ENCODE measurements around the gene FARSA. TPM values are rescaled to one million over a fixed set of nuclear protein-coding genes. Genes with fewer than 3 reads are reported as not detected.

FARSA gene
- total and polyA plus RNA-seq, 5 donors from 2014 or later, result 28.9 to 74.0 (median 61.3) TPM

GRCh38 chr19:12913011-12913561 lies 20.4 kb downstream of the FARSA start:
- H3K27me3 Mint-ChIP-seq, result no peaks in the 10 kb centered on the region
- H3K27me3 ChIP-seq (ENCODE audit: control insufficient read depth, insufficient read depth, low read length), result no peaks in the 10 kb centered on the region
- DNase-seq, result no peak
- no peaks in the 10 kb centered on the region for H3K9me3 ChIP-seq (ENCODE audit: control insufficient read depth in 2 of 2, low read length in 2 of 2)
- no peak overlapping the region for H3K27ac ChIP-seq (ENCODE audit: insufficient read depth, low read length, poor library complexity, severe bottlenecking)
- peaks cover 4 to 23% (median 7%) of the 10 kb centered on the region in 4 donors for H3K4me1 Mint-ChIP-seq
- no peaks in the 10 kb centered on the region for H3K9me3 Mint-ChIP-seq
- H3K4me1 ChIP-seq (ENCODE audit: control insufficient read depth, insufficient read depth, low read length, poor library complexity, severe bottlenecking), result peaks cover 14% of the 10 kb centered on the region
- H3K36me3 ChIP-seq (ENCODE audit: control insufficient read depth, insufficient read depth, low read length), result no peaks in the 10 kb centered on the region
- ATAC-seq (ENCODE audit: low read depth in 2 of 2), result no peak
- H3K4me3 Mint-ChIP-seq, result no peak overlapping the region
- H3K4me3 ChIP-seq (ENCODE audit: low read depth, low read length), result no peak overlapping the region
- H3K36me3 Mint-ChIP-seq, result no peaks in the 10 kb centered on the region
- peak overlapping the region in 2 of 3 donors; percentile 14 to 75 for H3K27ac Mint-ChIP-seq

GRCh38 chr19:12912571-12912970 lies 20.9 kb downstream of the FARSA start:
- peak overlapping the region in 1 of 3 donors; percentile 14 for H3K27ac Mint-ChIP-seq
- Histone ChIP-seq H3K27me3 (ENCODE audit: control insufficient read depth, insufficient read depth, low read length) (no peaks in the 10 kb centered on the region), H3K9me3 (ENCODE audit: control insufficient read depth in 2 of 2, low read length in 2 of 2) (no peaks in the 10 kb centered on the region), H3K4me1 (ENCODE audit: control insufficient read depth, insufficient read depth, low read length, poor library complexity, severe bottlenecking) (peaks cover 14% of the 10 kb centered on the region), H3K27ac (ENCODE audit: insufficient read depth, low read length, poor library complexity, severe bottlenecking) (no peak overlapping the region), H3K36me3 (ENCODE audit: control insufficient read depth, insufficient read depth, low read length) (no peaks in the 10 kb centered on the region), H3K4me3 (ENCODE audit: low read depth, low read length) (no peak overlapping the region)
- H3K4me3 Mint-ChIP-seq, result peak overlapping the region in 1 of 4 donors; percentile 22
- ATAC-seq (ENCODE audit: low read depth in 2 of 2) (no peak), DNase-seq (no peak)
- no peaks in the 10 kb centered on the region for H3K9me3 Mint-ChIP-seq
- H3K27me3 Mint-ChIP-seq, result no peaks in the 10 kb centered on the region
- no peaks in the 10 kb centered on the region for H3K36me3 Mint-ChIP-seq
- peaks cover 4 to 23% (median 7%) of the 10 kb centered on the region in 4 donors for H3K4me1 Mint-ChIP-seq

- no peak for ATAC-seq (ENCODE audit: low read depth in 2 of 2)
- no peak overlapping the region for H3K27ac ChIP-seq (ENCODE audit: insufficient read depth, low read length, poor library complexity, severe bottlenecking)
These were observed 26.3 kb downstream of the FARSA start for GRCh38 chr19:12907166-12907565.

GRCh38 chr19:12899891-12900518 lies 33.5 kb downstream of the FARSA start:
- ATAC-seq (ENCODE audit: low read depth in 2 of 2), result no peak
- H3K36me3 ChIP-seq (ENCODE audit: control insufficient read depth, insufficient read depth, low read length), result peaks cover 23% of the 10 kb centered on the region
- H3K36me3 Mint-ChIP-seq, result peaks cover under 1% of the 10 kb centered on the region
- no peak overlapping the region for H3K4me3 Mint-ChIP-seq
- H3K4me3 ChIP-seq (ENCODE audit: low read depth, low read length), result no peak overlapping the region
- H3K27me3 Mint-ChIP-seq, result no peaks in the 10 kb centered on the region
- no peak overlapping the region for H3K27ac ChIP-seq (ENCODE audit: insufficient read depth, low read length, poor library complexity, severe bottlenecking)
- no peaks in the 10 kb centered on the region for H3K4me1 ChIP-seq (ENCODE audit: control insufficient read depth, insufficient read depth, low read length, poor library complexity, severe bottlenecking)
- no peaks in the 10 kb centered on the region for H3K9me3 ChIP-seq (ENCODE audit: control insufficient read depth in 2 of 2, low read length in 2 of 2)
- H3K27me3 ChIP-seq (ENCODE audit: control insufficient read depth, insufficient read depth, low read length), result no peaks in the 10 kb centered on the region
- DNase-seq, result no peak
- H3K4me1 Mint-ChIP-seq, result peaks cover 0 to 1% (median 0%) of the 10 kb centered on the region in 4 donors
- peak overlapping the region in 1 of 3 donors; percentile 14 for H3K27ac Mint-ChIP-seq
- peaks cover 0 to 2% (median 0%) of the 10 kb centered on the region in 7 donors for H3K9me3 Mint-ChIP-seq

More at GRCh38 chr19:12907166-12907565, 26.3 kb downstream of the FARSA start:
- Histone ChIP-seq H3K27me3 (ENCODE audit: control insufficient read depth, insufficient read depth, low read length) (no peaks in the 10 kb centered on the region), H3K36me3 (ENCODE audit: control insufficient read depth, insufficient read depth, low read length) (no peaks in the 10 kb centered on the region), H3K9me3 (ENCODE audit: control insufficient read depth in 2 of 2, low read length in 2 of 2) (no peaks in the 10 kb centered on the region), H3K4me1 (ENCODE audit: control insufficient read depth, insufficient read depth, low read length, poor library complexity, severe bottlenecking) (no peaks in the 10 kb centered on the region), H3K4me3 (ENCODE audit: low read depth, low read length) (no peak overlapping the region)
- Mint-ChIP-seq H3K27me3 (no peaks in the 10 kb centered on the region), H3K4me1 (peaks cover 0 to 4% (median 2%) of the 10 kb centered on the region in 4 donors), H3K27ac (no peak overlapping the region), H3K36me3 (no peaks in the 10 kb centered on the region), H3K9me3 (no peaks in the 10 kb centered on the region), H3K4me3 (no peak overlapping the region)
- no peak for DNase-seq

- Mint-ChIP-seq H3K4me1 (peaks cover 0 to 15% (median 5%) of the 10 kb centered on the region in 4 donors), H3K27ac (no peak overlapping the region), H3K9me3 (peaks cover 0 to 2% (median 0%) of the 10 kb centered on the region in 7 donors), H3K36me3 (peaks cover 15% of the 10 kb centered on the region), H3K27me3 (no peaks in the 10 kb centered on the region), H3K4me3 (no peak overlapping the region)
- Histone ChIP-seq H3K4me3 (ENCODE audit: low read depth, low read length) (no peak overlapping the region), H3K4me1 (ENCODE audit: control insufficient read depth, insufficient read depth, low read length, poor library complexity, severe bottlenecking) (peaks cover 9% of the 10 kb centered on the region), H3K36me3 (ENCODE audit: control insufficient read depth, insufficient read depth, low read length) (peaks cover 37% of the 10 kb centered on the region), H3K27ac (ENCODE audit: insufficient read depth, low read length, poor library complexity, severe bottlenecking) (no peak overlapping the region), H3K27me3 (ENCODE audit: control insufficient read depth, insufficient read depth, low read length) (no peaks in the 10 kb centered on the region), H3K9me3 (ENCODE audit: control insufficient read depth in 2 of 2, low read length in 2 of 2) (no peaks in the 10 kb centered on the region)
- DNase-seq (no peak), ATAC-seq (ENCODE audit: low read depth in 2 of 2) (no peak)
These were observed 37.1 kb downstream of the FARSA start for GRCh38 chr19:12896460-12896859.

- H3K9me3 Mint-ChIP-seq, result no peaks in the 10 kb centered on the region
- H3K27me3 ChIP-seq (ENCODE audit: control insufficient read depth, insufficient read depth, low read length), result no peaks in the 10 kb centered on the region
- no peak for ATAC-seq (ENCODE audit: low read depth in 2 of 2)
- H3K27me3 Mint-ChIP-seq, result peaks cover 4% of the 10 kb centered on the region
- H3K4me3 ChIP-seq (ENCODE audit: low read depth, low read length), result no peak overlapping the region
- H3K4me1 Mint-ChIP-seq, result peaks cover 8 to 30% (median 18%) of the 10 kb centered on the region in 4 donors
- peaks cover 19% of the 10 kb centered on the region for H3K36me3 Mint-ChIP-seq
- H3K27ac Mint-ChIP-seq, result peak overlapping the region in 1 of 3 donors; percentile 42
- peaks cover 20% of the 10 kb centered on the region for H3K4me1 ChIP-seq (ENCODE audit: control insufficient read depth, insufficient read depth, low read length, poor library complexity, severe bottlenecking)
- H3K36me3 ChIP-seq (ENCODE audit: control insufficient read depth, insufficient read depth, low read length), result peaks cover 30% of the 10 kb centered on the region
- DNase-seq, result no peak
- peak overlapping the region in 3 of 4 donors; percentile 62 to 89 (median 70) for H3K4me3 Mint-ChIP-seq
- no peaks in the 10 kb centered on the region for H3K9me3 ChIP-seq (ENCODE audit: control insufficient read depth in 2 of 2, low read length in 2 of 2)
- H3K27ac ChIP-seq (ENCODE audit: insufficient read depth, low read length, poor library complexity, severe bottlenecking), result no peak overlapping the region
These were observed 39.9 kb downstream of the FARSA start for GRCh38 chr19:12893582-12893981.

- Histone ChIP-seq H3K27ac (ENCODE audit: insufficient read depth, low read length, poor library complexity, severe bottlenecking) (peak overlapping the region; percentile 77), H3K36me3 (ENCODE audit: control insufficient read depth, insufficient read depth, low read length) (peaks cover 18% of the 10 kb centered on the region), H3K9me3 (ENCODE audit: control insufficient read depth in 2 of 2, low read length in 2 of 2) (no peaks in the 10 kb centered on the region), H3K4me1 (ENCODE audit: control insufficient read depth, insufficient read depth, low read length, poor library complexity, severe bottlenecking) (peaks cover 20% of the 10 kb centered on the region), H3K27me3 (ENCODE audit: control insufficient read depth, insufficient read depth, low read length) (no peaks in the 10 kb centered on the region), H3K4me3 (ENCODE audit: low read depth, low read length) (peak overlapping the region; percentile 83)
- ATAC-seq (ENCODE audit: low read depth in 2 of 2) (no peak), DNase-seq (no peak)
- H3K36me3 Mint-ChIP-seq, result peaks cover 19% of the 10 kb centered on the region
- H3K9me3 Mint-ChIP-seq, result no peaks in the 10 kb centered on the region
- peak overlapping the region in 2 of 3 donors; percentile 99 for H3K27ac Mint-ChIP-seq
- H3K4me1 Mint-ChIP-seq, result peaks cover 8 to 30% (median 18%) of the 10 kb centered on the region in 4 donors
- peak overlapping the region; percentile 89 to 100 (median 98) for H3K4me3 Mint-ChIP-seq
- H3K27me3 Mint-ChIP-seq, result peaks cover 4% of the 10 kb centered on the region
These were observed 41.9 kb downstream of the FARSA start for GRCh38 chr19:12891553-12892021.

All from CD4-positive, CD25-positive, alpha-beta regulatory T cell (primary cell).